Measurements from ENCODE around the gene GRIK5. TPM values are rescaled to one million over a fixed set of nuclear protein-coding genes. Genes with fewer than 3 reads are reported as not detected.
"Not testable (repeated sequence)": the region's sequence is repeated elsewhere in the genome, so short reads cannot be mapped to it uniquely, and the experiment has no call there.

The GRIK5 gene
- total RNA-seq, 4 donors from 2014 or later: 1.6 to 13.1 (median 3.6) TPM

GRCh38 chr19:42018503-42019193 lies 51.4 kb downstream of the GRIK5 start:
- 68% methylated on average over 11 of the region's 11 CpGs; no CpG with 5 or more reads in 1 of the 2 donors for WGBS, 2 donors (ENCODE audit: low coverage in 1 of 2)
- in situ Hi-C loops (cut with MboI; ENCODE audit: low pct_ligation_motif_present in 1 of 4, low pct_unique_long_range_greater_than_20kb in 1 of 4, low sequenced_read_pairs in 3 of 4): no loop called here
- DNase-seq: no peak

GRCh38 chr19:42017040-42017439 lies 53.0 kb downstream of the GRIK5 start:
- Histone ChIP-seq H3K36me3 (no peaks in the 10 kb centered on the region), H3K27me3 (no peaks in the 10 kb centered on the region), H3K4me3 (no peak overlapping the region), H3K27ac (no peak overlapping the region), H3K9me3 (no peaks in the 10 kb centered on the region), H3K4me1 (no peaks in the 10 kb centered on the region)
- in situ Hi-C loops (cut with MboI; ENCODE audit: low pct_ligation_motif_present in 1 of 4, low pct_unique_long_range_greater_than_20kb in 1 of 4, low sequenced_read_pairs in 3 of 4) (no loop called here), intact Hi-C loops (cut with DNase I; ENCODE audit: low total_unique reads) (no loop called here)
- 55 to 66% methylated on average over 7 to 8 of the region's 8 CpGs for WGBS, 2 donors (ENCODE audit: low coverage in 1 of 2)
- no peak for DNase-seq
- no peak for TF ChIP-seq CTCF (IDR thresholded peaks at IDR 0.05)
- TF ChIP-seq EP300 (IDR thresholded peaks at IDR 0.05; ENCODE audit: low read depth): no peak
- no peak for TF ChIP-seq POLR2AphosphoS5 (IDR thresholded peaks at IDR 0.05)
- TF ChIP-seq POLR2A (IDR thresholded peaks at IDR 0.05): no peak

More at GRCh38 chr19:42018503-42019193, 51.4 kb downstream of the GRIK5 start:
- Histone ChIP-seq H3K27me3 (no peaks in the 10 kb centered on the region), H3K4me1 (no peaks in the 10 kb centered on the region), H3K36me3 (no peaks in the 10 kb centered on the region), H3K27ac (no peak overlapping the region), H3K9me3 (no peaks in the 10 kb centered on the region), H3K4me3 (no peak overlapping the region)
- TF ChIP-seq CTCF (IDR thresholded peaks at IDR 0.05) (no peak), POLR2AphosphoS5 (IDR thresholded peaks at IDR 0.05) (no peak), POLR2A (IDR thresholded peaks at IDR 0.05) (no peak), EP300 (IDR thresholded peaks at IDR 0.05; ENCODE audit: low read depth) (no peak)
- intact Hi-C loops (cut with DNase I; ENCODE audit: low total_unique reads): no loop called here

GRCh38 chr19:42012747-42013146 lies 57.3 kb downstream of the GRIK5 start:
- H3K4me1 ChIP-seq; H3K4me3 ChIP-seq; H3K27me3 ChIP-seq; H3K9me3 ChIP-seq; H3K27ac ChIP-seq; H3K36me3 ChIP-seq; intact Hi-C loops (cut with DNase I; ENCODE audit: low total_unique reads); in situ Hi-C loops (cut with MboI; ENCODE audit: low pct_ligation_motif_present in 1 of 4, low pct_unique_long_range_greater_than_20kb in 1 of 4, low sequenced_read_pairs in 3 of 4); DNase-seq: not testable (repeated sequence)
- 77 to 90% methylated on average over 2 to 3 of the region's 3 CpGs for WGBS, 2 donors (ENCODE audit: low coverage in 1 of 2)

- TF ChIP-seq EP300 (IDR thresholded peaks at IDR 0.05; ENCODE audit: low read depth): no peak
- no peak for TF ChIP-seq POLR2AphosphoS5 (IDR thresholded peaks at IDR 0.05)
- TF ChIP-seq CTCF (IDR thresholded peaks at IDR 0.05): no peak
- TF ChIP-seq POLR2A (IDR thresholded peaks at IDR 0.05): no peak
- H3K9me3 ChIP-seq: no peaks in the 10 kb centered on the region
- H3K27ac ChIP-seq: no peak overlapping the region
- H3K4me1 ChIP-seq: no peaks in the 10 kb centered on the region
- WGBS, 2 donors (ENCODE audit: low coverage in 1 of 2): 65 to 70% methylated on average over 5 to 11 of the region's 11 CpGs
- no peak for DNase-seq
- in situ Hi-C loops (cut with MboI; ENCODE audit: low pct_ligation_motif_present in 1 of 4, low pct_unique_long_range_greater_than_20kb in 1 of 4, low sequenced_read_pairs in 3 of 4) (no loop called here), intact Hi-C loops (cut with DNase I; ENCODE audit: low total_unique reads) (no loop called here)
- H3K27me3 ChIP-seq: no peaks in the 10 kb centered on the region
- H3K36me3 ChIP-seq: no peaks in the 10 kb centered on the region
- no peak overlapping the region for H3K4me3 ChIP-seq
These were observed 59.5 kb downstream of the GRIK5 start for GRCh38 chr19:42010245-42011126.
